ENCODE results near the gene C13orf42.

DNA sequence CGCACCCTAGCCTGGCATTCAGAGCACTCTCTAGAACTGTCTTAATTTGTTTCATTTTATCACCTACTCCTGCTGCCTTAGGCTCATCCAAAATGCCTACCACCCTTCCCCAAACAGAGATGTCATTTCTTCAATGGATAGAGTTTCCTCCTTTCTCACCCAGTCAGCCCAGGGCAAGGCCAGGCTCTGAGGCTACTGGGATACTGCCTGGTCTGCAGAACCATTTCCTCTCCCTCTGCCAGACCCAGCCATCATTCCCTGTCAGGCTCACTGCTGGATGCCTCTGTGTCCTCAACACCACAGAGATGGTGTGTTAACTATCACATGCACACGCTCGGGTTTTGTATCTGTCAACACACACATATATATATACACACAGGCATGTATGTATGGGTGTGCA, 47.2 kb downstream of the C13orf42 start:
- TF ChIP-seq CTCF (conservative IDR thresholded peaks at IDR 0.05 in 1 of 2, IDR thresholded peaks at IDR 0.05 in 1 of 2; ENCODE audit: extremely low read depth in 1 of 2, insufficient read depth in 1 of 2, low read depth in 1 of 2, low read length in 2 of 2) (no peak), EZH2 (IDR thresholded peaks at IDR 0.05; ENCODE audit: borderline replicate concordance, low read length) (no peak)

Data from mammary epithelial cell (primary cell).